ENCODE data around the gene KCTD18.

KCTD18 gene

DNA sequence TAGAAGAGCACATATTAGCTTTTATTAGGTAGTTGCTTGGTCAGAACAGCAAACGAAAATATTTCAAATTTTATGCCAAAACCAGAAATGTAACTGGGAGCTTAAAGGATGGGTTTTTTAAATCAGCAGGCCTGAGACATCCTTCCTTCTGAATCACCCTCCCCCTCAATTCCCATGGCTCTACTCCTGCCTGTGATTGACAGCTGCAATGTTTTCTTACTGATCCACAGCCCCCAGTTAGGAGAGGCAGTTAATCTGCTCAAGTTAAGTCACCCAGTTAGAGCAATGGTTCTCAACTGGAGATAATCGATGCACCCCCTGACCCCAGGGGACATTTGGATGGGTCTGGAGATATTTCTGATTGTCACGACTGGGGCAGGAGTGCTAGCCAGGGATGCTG lies 24.9 kb downstream of the KCTD18 start:
- no peak for DNase-seq

DNA sequence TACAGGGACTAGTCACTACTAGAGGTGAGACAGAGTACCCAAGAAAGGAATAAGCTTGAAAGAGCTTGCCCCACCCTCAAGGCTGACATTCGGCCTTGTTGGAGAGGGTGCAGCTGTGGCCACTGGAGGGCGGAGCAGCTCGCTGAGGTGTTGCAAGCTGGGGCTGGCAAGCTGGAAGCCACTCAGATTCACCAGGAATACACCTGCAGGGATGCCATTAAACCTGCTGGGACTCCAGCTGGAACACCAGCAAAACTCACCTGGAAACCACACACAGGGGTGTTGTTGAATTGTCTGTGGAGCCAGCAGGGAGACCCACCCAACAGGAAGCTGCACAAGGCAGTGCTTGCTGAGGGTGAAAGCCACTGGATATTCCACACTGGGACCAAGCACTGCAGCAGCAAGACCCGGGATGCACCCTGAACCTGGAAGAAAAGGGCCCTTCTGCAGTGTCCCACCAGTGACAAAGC lies 26.1 kb downstream of the KCTD18 start:
- peak in 3 of 4 experiments; percentile 22 to 46 (median 29) for DNase-seq

DNA sequence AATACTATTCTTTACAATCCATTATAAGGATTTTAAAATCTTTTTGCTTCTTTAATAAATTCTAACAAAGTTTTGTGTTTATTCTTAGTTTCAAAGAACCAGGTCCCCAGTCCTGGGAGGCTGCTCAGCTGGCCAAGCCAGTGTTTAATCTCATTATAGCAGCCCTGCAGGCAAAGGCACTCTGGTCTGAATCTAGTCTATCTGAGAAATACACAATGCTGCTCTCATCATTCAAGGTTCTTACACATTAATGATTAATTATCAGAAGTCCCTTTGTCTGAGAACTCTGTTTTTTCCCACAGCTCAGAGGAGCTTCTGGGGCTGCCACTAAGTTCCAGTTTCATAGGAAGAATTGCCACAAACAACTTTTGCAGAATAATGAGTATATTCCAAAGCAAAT lies 27.7 kb downstream of the KCTD18 start:
- no peak for DNase-seq

DNA sequence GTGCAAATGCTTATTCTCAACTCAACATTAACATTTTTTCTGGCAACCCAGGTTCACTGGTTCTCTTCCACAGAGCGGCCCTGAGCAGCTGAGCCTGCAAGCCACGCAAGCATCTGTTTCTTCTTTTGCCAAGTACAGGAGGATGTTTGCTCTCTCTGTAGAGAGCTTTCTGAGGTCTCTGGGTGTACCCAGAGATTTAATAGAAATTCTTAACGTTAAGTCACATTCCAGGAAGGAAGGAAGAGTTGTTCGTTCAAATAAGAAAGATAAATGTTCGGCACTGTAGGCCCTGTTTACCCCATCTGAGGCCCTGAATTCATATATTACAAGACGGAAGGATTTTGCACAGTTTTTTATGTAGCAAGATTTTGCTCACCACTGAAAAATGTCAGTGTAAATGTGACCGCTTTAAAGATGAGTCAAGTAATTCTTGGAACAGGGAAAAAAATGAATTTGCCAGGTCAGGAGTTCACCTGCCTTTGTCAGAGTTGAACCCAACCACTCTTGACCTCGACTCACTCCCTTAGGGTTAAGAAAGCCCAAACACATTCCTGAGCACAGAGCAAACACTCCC lies 30.1 kb downstream of the KCTD18 start:
- no peak for DNase-seq

DNA sequence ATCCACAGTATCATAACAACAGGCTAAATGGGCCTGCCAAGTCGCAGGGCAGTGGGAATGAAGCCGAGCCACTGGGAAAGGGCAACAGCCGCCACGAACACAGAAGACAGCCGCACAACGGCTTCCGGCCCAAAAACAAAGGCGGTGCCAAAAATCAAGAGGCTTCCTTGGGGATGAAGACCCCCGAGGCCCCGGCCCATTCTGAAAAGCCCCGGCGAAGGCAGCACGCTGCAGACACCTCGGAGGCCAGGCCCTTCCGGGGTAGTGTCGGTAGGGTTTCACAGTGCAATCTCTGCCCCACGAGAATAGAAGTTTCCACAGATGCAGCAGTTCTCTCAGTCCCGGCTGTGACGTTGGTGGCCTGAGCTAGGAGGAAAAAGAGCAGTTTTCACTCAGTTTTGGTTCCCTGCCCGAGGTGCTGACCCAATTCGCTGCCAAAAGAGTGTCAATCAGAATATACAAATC lies 32.2 kb downstream of the KCTD18 start:
- no peak for DNase-seq

DNA sequence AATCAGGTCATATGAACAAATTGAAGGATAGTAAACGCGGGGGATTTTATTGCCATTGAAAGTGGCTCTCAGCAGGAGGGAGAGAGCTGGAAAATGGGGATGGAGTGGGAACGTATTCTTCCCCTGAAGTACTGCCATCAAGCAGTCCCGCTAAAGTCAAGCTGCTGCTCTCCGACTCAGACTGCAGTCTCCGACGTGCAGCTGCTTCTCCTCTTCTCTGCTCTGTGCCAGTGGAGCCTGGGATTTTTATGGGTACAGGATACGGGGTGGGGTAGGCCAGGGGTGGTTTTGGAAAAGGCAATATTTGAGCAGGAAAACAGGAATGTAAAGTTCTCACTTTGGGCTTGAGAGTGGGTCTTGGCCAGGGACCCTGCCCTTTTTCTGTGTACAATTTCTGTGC lies 33.0 kb downstream of the KCTD18 start:
- DNase-seq: no peak

DNA sequence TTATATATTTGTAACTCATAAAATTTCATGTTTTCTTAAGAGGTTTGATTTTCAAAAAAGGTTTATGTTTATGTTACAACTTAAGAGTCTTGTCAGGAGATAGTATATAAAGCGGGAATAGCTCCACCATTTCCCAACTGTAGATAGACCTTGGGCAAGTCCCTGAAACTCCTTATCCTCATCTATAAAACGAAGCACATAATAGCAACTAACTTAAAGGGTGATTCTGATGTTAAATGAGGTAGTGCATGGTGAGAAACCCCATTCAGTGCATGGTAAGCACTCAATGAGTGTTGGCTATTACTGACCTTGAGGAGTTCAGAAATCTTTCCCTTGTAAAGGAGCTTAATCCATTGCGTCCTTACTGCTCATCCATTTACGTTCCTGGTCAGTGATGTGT lies 34.1 kb downstream of the KCTD18 start:
- no peak for DNase-seq

DNA sequence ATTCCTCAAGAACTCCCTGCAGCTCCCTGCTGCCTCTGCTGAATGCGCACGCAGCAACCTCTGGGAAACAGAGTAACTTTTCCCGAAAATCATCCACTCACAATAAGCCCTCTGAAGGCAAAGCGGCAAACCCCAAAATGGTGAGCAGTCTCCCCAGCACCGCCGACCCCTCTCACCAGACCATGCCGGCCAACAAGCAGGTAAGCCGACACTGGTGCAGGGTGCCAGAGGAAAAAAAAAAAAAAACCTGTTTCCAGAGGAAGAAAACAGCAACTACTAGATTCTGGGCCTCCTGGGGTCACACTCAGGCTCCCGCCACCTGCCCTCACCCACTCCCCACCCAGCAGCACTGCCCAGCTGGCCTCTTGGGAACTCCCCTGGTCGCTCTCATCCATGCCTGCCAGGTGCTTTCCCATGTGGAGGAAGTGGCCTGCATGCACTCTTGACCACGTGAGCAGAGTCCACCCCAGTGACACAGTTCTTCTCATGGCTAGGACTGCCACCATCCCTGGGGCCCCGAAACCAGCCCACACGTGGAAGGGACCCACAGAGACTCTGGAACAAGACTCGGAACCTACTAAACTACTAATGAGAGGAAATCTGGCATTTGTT lies 36.9 kb downstream of the KCTD18 start:
- DNase-seq: no peak

DNA sequence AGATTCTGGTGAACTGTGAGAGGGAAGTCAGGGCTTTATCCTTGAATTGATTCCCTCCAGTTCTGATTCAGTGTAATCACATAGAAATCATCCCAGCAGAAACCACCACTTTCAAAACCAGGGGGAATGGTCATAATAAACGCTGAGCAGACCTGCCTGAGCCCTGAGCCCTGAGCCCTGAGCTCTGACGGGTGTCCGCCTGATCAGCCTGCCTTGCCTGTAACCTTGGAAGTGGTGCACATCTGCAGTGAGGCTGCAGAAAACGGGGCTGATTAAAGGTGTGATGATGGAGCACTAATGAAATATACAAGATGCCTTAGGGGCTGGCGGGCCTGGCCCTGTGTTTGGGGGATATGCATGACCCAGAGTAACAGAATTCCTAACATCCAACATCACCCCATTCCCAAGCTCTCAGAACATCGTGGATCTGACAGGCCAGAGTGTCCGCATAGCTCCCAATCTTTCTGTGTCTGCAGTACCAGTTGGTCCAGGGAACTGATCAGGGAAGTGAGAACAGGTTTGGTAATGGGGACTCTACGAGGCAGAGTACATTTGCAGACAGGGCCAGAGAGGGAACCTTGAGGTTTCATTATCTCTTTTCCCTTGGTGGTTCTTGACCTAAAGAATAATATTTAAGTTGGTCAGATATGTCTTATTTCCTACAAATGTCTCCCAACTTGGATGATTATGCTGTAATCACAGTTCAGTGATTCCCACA lies 37.8 kb downstream of the KCTD18 start:
- DNase-seq: no peak

DNA sequence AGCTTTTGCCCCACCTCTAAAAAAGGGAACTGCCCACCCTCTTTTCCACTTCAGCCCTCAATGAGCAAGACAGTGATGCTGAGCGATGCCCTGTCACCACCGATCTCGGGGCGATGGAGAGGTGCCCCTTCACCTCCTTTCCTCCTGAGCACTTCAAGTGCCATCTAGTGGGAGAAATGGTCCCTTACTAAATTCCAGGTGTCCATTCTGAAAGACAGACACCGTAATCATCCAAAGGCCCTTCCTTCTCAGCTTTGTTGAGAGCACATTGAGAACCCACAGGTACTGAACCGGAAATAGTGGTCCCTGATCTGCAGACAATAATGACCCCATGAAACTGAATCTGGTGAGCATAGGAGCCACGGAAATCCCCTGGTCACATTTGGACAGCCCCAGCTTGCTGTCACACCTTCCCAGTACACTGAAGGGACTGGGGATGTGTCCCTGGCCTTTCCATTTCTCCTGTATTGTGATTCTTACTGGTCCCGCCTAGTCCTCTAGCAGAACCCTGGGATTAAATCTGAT lies 38.5 kb downstream of the KCTD18 start:
- DNase-seq: peak; percentile 18 to 39 (median 37)

DNA sequence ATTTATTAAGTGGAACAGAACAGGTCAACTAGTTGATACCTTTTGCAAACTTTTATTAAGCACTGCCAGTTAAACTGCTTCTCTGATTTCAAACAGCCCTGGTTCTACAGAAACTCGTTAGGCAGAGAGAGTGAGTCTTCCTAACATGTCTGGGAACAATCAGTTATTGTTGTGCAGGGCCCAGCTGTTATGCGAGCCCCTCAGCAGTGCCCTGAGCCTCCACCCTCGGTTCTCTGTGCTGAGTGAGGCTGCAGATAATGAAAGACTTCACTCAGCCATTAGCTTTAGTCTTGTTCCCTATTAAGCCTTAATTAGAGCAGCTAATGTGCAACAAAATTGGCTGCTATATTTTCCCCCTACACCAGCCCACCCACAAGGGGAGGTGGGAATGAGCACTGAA lies 39.6 kb downstream of the KCTD18 start:
- no peak for DNase-seq

DNA sequence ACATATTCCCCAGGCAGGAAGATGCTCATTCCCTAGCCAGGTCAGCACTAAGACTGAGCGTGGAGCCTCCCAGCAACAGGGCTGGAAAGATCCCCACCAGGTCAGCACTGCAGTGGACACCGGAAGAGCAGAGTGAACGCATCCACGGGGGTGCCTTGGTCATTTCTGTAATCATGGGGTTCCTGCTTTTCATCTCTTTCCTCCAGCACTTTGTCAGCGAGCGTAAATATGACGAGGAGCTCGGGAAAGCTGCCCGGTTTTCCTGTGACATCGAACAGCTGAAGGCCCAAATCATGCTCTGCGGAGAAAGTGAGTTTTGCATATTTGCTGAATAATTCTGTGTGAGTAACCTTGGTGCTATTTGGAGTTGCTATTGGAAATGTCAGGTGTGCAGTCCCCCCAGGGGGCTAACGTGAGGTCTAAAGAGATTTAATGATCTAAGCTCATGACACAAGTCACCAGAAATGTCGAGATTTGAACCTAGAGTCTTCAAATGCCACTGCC lies 40.1 kb downstream of the KCTD18 start:
- DNase-seq: no peak

DNA sequence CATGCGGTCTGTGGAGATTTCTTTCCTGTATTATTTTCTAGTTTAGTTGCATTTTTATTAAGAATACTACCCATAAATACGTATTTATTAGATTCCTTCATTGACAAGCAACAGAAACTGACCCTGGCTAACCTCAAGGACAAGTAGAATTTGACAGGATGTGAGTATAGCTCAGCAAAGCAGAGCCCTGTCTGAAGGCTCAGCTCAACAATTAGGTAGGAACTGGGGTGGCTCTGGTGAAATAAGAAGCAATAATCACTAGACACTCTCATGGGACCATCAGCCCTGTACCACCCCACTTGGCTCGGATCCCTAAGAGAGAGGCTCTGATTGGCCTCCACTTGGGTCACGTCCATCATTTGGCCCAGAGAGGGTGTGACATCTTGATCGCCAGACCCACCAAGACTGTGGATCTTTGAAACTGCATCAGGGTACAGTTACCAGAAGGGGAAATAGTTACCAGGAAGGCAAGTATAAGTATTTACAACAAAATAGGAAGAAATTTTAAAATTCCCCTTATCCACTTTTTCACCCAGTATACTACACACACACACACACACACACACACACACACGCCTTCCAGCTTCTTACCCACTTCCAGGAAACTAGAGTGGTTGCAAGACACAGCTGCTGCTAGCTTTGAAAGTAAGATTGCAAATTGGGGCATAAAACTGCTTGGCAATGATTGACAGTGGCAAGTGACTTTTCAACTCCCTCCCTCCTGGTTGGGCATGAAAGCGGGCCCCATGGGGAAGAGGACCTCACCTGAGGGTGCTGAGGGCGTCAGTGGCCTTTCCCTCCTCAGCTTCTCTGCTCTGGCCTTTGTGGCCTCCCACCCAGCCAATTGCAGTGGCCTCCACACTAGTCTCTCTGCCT lies 41.8 kb downstream of the KCTD18 start:
- DNase-seq: no peak

DNA sequence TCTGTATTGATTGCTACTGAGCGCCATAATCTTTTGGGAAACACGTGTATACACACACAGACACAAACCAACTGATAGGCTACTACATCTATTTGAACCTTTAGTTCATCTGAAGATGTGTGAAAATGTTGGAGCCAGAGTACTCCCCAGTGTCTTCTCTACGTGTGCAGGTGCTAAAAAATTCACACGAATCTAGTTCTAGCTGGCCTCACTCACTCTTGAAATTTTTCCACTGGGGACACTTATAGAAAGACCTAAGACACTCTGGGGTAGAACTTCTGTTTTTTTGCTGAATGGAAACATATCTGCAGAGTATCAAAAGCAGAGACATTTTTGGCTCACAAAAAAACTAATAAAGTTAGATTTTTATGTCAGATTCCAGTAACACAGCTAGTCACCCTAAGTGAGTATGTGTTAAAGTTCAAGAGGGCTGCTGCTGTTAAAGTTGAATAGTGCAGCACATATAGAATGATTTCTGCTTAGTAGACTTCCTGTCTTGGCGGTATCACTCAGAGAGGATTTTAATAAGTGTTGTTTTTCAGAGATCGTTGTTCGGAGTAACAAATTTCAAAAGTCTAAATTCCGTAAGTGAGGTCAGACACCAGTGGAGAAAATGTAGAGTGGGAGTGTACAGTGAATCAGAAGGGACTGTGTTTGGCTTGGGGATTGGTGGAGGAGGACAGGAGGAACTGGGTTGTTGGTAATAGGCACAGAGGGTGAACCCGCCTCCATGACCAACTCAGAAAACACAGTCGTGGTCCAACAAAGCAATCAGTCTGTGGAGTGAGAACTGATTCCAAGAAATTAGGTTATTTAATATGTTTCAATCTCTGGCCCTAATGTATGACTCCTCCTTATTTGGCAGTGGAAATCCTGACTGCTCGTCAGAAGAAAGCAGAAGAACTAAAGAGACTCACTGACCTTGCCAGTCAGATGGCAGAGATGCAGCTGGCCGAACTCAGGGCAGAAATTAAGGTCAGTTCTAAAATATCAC lies 43.1 kb downstream of the KCTD18 start:
- DNase-seq: no peak

DNA sequence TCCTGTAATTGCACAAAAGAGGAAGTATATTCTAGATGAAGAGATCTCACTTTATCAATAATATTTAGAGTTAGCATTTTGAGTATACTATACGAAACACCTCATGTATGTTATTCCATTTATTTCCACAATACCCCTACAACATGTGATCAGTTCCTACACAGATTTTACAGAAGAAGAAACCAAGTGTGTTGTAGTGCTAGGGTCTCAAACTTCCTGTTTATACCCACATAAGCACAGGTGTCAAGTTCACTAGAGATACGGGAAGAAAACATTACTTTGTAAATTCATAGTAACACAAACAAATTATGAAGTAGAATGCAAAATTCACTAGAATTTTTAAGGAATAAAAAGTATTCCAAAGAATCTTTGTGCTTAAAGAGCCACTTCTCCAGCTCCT lies 46.4 kb downstream of the KCTD18 start:
- no peak for DNase-seq

DNA sequence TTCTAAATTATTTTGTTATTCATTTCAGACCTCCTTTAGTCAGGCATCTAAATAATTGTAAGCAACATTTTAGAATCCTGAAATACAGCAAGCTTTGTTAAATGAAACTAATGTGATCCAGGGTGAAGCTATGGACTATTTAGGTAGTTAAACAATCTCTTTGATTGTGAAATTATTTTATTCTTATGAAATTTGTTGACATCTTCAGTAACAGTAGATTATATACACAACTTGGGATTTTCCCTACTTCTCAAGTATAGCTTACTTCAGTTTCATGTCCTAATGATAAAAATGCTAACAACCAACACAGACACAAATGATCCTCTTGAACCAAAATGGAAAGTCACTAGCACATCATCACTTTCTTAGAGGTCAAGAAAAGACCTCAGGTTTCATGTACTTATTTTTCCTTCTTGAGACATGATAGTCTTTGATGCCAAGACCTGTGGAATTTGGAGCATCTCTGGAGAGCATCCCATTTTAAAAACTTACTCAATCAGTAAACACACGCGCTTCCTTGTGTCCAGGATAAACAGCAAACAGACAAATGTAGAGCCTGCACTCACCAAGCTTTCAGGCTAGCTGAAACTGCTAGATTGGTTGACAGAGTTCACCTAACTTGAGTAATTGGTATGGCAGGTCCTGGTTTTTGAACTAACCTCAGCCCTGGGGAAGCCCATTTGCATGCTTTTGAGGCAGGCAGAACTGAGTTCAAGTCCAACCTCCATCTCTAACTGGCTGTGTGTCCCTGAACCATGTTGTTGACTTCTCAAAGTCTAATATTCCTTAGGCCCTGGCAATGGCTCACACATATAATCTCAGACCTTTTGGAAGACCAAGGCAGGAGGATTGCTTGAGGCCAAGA lies 47.8 kb downstream of the KCTD18 start:
- no peak for DNase-seq

DNA sequence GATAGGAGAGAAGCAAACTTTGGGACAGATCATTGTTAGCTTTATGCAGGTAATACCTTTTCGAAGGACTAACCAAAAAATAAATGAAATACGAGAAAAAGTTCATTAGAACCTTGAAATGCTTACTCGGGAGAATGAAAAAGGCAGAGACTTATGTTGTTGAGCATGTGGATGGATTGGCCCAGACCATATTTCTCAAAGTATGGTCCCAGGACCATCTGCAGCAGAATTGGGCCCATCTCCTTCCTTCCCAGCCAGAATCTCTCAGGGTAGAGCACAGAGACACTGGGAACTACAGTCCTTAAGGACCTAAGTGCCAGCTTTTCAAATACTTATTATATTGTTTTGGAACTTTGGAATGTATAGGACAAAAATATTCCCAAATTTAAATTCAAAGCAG lies 50.8 kb downstream of the KCTD18 start:
- no peak for DNase-seq

DNA sequence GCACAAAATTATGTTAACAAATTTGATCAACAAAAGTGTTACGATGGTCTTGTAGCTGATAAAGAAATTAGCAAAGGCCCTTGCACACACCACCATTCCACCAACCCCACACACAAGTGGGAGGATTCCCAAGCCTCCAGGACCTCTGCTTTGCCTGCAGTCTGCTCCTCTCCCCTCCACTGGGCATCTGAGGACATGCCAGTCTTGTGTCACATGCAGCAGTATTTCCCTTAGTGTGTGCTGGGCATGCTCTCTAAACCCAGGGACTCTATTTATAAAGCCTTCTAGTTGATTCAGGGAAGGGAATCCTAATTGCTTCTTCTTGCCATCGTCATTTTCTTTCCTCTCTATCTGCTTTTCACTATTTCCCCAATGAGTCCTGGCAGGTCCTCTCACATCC lies 53.3 kb downstream of the KCTD18 start:
- peak in 1 of 4 experiments; percentile 1 for DNase-seq

DNA sequence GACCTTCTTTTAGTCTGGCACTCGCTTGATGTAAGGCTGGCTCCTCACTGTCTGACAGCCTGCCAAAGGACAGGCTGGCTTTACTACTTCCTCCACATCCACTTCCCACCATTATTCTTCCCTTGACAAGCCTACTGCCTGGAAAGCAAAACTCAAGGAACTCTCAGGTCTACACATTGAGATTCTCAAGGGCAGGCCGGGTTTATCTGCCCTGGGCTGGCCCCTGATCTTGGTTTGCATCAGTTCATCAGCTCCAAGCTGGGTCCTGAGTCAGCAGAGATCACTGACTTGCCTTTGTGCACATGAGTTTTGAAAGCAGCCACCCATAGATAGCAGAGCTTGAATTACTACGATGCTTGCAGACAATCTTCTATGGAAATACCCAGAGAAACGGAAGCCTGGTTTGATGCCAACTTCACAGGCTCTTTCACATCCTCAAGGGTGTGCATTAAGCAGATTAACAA lies 53.9 kb downstream of the KCTD18 start:
- peak; percentile 29 to 54 (median 44) for DNase-seq

Measured in suppressor macrophage (primary cell).